Fibroblast of lung (primary cell): Measurements from ENCODE around the gene DLG2. TPM values are rescaled to one million over a fixed set of nuclear protein-coding genes. Genes with fewer than 3 reads are reported as not detected.

Source experiments
- DNase-seq, 2 donors: peaks; one replicate each; pipeline versions ENCODE4 v3.0.0 to v3.0.0-alpha.2; 2010; ENCODE audit warnings: low read depth in 2 of 2
- H2AFZ ChIP-seq: 2 replicates; pipeline ENCODE4 v1.5.1; 2012; ENCODE audit warnings: low read length, control low read depth, inconsistent platforms
- H3K27ac ChIP-seq: 2 replicates; pipeline ENCODE4 v1.5.1; 2011; ENCODE audit warnings: low read length, control low read depth; ENCODE audit not compliant: insufficient read depth
- H3K27me3 ChIP-seq: 2 replicates; pipeline ENCODE4 v1.5.1; 2011; ENCODE audit warnings: mild to moderate bottlenecking, low read length; ENCODE audit not compliant: control insufficient read depth, insufficient read depth
- H3K36me3 ChIP-seq: 2 replicates; pipeline ENCODE4 v1.5.1; 2011; ENCODE audit warnings: low read length; ENCODE audit not compliant: control insufficient read depth, insufficient read depth
- H3K4me1 ChIP-seq: 2 replicates; pipeline ENCODE4 v1.5.1; 2011; ENCODE audit warnings: low read length; ENCODE audit not compliant: control insufficient read depth, insufficient read depth; ENCODE audit errors: extremely low read depth
- H3K4me2 ChIP-seq: 2 replicates; pipeline ENCODE4 v1.5.1; 2011; ENCODE audit warnings: low read length, control low read depth; ENCODE audit not compliant: insufficient read depth; ENCODE audit errors: extremely low read depth
- H3K4me3 ChIP-seq, 4 experiments: fragments of 200-600 bp in 1 of 4; sonication (generic) in 1 of 4; replicated peaks in 1 of 4; 2 replicates each; pipeline ENCODE4 v1.5.1; 2011 to 2016; ENCODE audit warnings: low read length in 4 of 4, low read depth in 3 of 4, mild to moderate bottlenecking in 3 of 4, control low read depth in 2 of 4, inconsistent platforms in 1 of 4, mixed read lengths in 1 of 4; ENCODE audit not compliant: insufficient read depth in 1 of 4; ENCODE audit errors: control extremely low read depth in 1 of 4
- H3K79me2 ChIP-seq: 2 replicates; pipeline ENCODE4 v1.5.1; 2012; ENCODE audit warnings: mild to moderate bottlenecking, low read length, inconsistent platforms; ENCODE audit not compliant: control insufficient read depth, insufficient read depth
- H3K9ac ChIP-seq: 2 replicates; pipeline ENCODE4 v1.5.1; 2011; ENCODE audit warnings: mild to moderate bottlenecking, low read length, control low read depth; ENCODE audit not compliant: insufficient read depth
- H3K9me3 ChIP-seq: 2 replicates; pipeline ENCODE4 v1.5.1; 2012; ENCODE audit warnings: low read depth, low read length; ENCODE audit not compliant: control insufficient read depth, insufficient read depth
- H4K20me1 ChIP-seq: 2 replicates; pipeline ENCODE4 v1.5.1; 2011; ENCODE audit warnings: low read length; ENCODE audit not compliant: control insufficient read depth, insufficient read depth; ENCODE audit errors: extremely low read depth
- EZH2 ChIP-seq: IDR thresholded peaks from 2 replicates; pipeline ENCODE4 v1.5.1; 2012; ENCODE audit warnings: low read length, control low read depth, mild to moderate bottlenecking; ENCODE audit errors: missing control alignments
- polyA plus RNA-seq, 2 donors: library from polyadenylated mRNA; depleted of rRNA in 1 of 2; stranded (reverse) in 1 of 2; unstranded in 1 of 2; fragments of >200 nt; gene quantifications; 2 replicates each; pipeline ENCODE4 v1.2.1, GENCODE V29; 2011 to 2012; ENCODE audit warnings: missing spikeins in 1 of 2
- total RNA-seq: library from RNA; depleted of rRNA; stranded (reverse); fragments of >200 nt; gene quantifications from 2 replicates; pipeline ENCODE4 v1.2.1, GENCODE V29; 2014
- TF ChIP-seq, protein P1 (sequence below), 2 donors: IDR thresholded peaks in 1 of 2; conservative IDR thresholded peaks in 1 of 2; 1 replicate in 1 of 2; 2 replicates in 1 of 2; pipeline ENCODE4 v1.5.1; 2011 to 2012; ENCODE audit warnings: low read length in 2 of 2, control low read depth in 1 of 2, inconsistent platforms in 1 of 2, low read depth in 1 of 2, mild to moderate bottlenecking in 1 of 2

The DLG2 gene
- total and polyA plus RNA-seq, 2 donors (not counting 1 experiment from before 2014, with no cell fraction given) = 0.77 to 2.3 TPM

GRCh38 chr11:84145616-84146185, 1481.4 kb downstream of the DLG2 start:
- H3K79me2 ChIP-seq = no peaks in the 10 kb centered on the region
- H3K9ac ChIP-seq = no peak overlapping the region
- H4K20me1 ChIP-seq = no peaks in the 10 kb centered on the region
- TF ChIP-seq, protein P1, sequence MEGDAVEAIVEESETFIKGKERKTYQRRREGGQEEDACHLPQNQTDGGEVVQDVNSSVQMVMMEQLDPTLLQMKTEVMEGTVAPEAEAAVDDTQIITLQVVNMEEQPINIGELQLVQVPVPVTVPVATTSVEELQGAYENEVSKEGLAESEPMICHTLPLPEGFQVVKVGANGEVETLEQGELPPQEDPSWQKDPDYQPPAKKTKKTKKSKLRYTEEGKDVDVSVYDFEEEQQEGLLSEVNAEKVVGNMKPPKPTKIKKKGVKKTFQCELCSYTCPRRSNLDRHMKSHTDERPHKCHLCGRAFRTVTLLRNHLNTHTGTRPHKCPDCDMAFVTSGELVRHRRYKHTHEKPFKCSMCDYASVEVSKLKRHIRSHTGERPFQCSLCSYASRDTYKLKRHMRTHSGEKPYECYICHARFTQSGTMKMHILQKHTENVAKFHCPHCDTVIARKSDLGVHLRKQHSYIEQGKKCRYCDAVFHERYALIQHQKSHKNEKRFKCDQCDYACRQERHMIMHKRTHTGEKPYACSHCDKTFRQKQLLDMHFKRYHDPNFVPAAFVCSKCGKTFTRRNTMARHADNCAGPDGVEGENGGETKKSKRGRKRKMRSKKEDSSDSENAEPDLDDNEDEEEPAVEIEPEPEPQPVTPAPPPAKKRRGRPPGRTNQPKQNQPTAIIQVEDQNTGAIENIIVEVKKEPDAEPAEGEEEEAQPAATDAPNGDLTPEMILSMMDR (conservative IDR thresholded peaks at IDR 0.05 in 1 of 2, IDR thresholded peaks at IDR 0.05 in 1 of 2; ENCODE audit: low read depth in 1 of 2, low read length in 2 of 2) = no peak
- no peaks in the 10 kb centered on the region for H3K36me3 ChIP-seq
- H2AFZ ChIP-seq = no peak overlapping the region
- H3K4me1 ChIP-seq = no peaks in the 10 kb centered on the region
- no peak overlapping the region for H3K4me2 ChIP-seq
- DNase-seq = no peak
- no peak overlapping the region for H3K4me3 ChIP-seq
- no peaks in the 10 kb centered on the region for H3K9me3 ChIP-seq
- no peaks in the 10 kb centered on the region for H3K27me3 ChIP-seq
- no peak overlapping the region for H3K27ac ChIP-seq

DNA sequence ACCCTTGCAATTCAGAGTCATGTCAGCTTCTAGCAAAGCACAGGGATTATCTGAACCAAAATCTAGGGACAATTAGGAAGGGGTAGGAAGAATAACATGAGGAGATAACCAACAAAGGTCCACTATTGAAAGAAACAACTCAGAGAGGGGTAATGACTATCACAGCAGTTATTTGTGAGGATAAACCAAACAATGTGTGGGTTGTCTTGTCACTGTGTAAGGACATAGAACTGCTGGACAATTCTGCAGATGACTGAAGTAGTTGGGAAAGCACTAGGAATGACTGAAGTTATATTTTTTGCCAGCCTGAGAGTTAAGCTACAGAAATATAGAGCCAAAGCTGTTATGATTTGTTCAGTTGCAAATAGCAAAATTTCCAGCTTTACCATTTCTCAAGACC, 1482.6 kb downstream of the DLG2 start:
- Histone ChIP-seq H3K36me3 (no peaks in the 10 kb centered on the region), H3K79me2 (no peaks in the 10 kb centered on the region)

DNA sequence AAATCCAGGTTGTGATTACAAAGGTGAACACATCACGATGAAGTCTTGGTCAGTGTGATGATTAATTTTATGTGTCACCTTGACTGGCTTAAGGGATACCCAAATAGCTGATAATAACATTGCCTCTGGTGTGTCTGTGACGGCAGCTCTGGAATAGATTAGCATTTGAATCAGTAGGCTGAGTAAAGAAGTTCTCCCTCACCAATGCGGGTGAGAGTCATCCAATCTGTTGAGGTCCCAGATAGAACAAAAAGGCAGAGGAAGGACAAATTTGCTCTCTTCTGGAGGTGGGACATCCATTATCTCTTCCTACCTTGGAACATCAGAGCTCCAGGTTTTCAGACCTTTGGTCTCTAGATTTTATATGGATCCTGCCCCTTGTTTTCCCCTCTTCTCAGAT, 1484.7 kb downstream of the DLG2 start:
- no peak overlapping the region for H3K4me3 ChIP-seq

More for the DNA sequence above, 1482.6 kb downstream of the DLG2 start:
- H3K4me1 ChIP-seq = no peaks in the 10 kb centered on the region
- no peak overlapping the region for H3K4me3 ChIP-seq
- no peak for DNase-seq
- H4K20me1 ChIP-seq = no peaks in the 10 kb centered on the region
- no peak overlapping the region for H2AFZ ChIP-seq
- H3K9ac ChIP-seq = no peak overlapping the region
- H3K9me3 ChIP-seq = no peaks in the 10 kb centered on the region
- TF ChIP-seq EZH2 = no peak
- TF ChIP-seq, protein P1 (conservative IDR thresholded peaks at IDR 0.05 in 1 of 2, IDR thresholded peaks at IDR 0.05 in 1 of 2; ENCODE audit: low read depth in 1 of 2, low read length in 2 of 2) = no peak
- H3K27me3 ChIP-seq = no peaks in the 10 kb centered on the region
- no peak overlapping the region for H3K4me2 ChIP-seq
- no peak overlapping the region for H3K27ac ChIP-seq

More for the DNA sequence above, 1484.7 kb downstream of the DLG2 start:
- H3K4me2 ChIP-seq = no peak overlapping the region
- no peak overlapping the region for H2AFZ ChIP-seq
- H4K20me1 ChIP-seq = no peaks in the 10 kb centered on the region
- TF ChIP-seq EZH2 = no peak
- TF ChIP-seq, protein P1 (conservative IDR thresholded peaks at IDR 0.05 in 1 of 2, IDR thresholded peaks at IDR 0.05 in 1 of 2; ENCODE audit: low read depth in 1 of 2, low read length in 2 of 2) = no peak
- H3K36me3 ChIP-seq = no peaks in the 10 kb centered on the region
- H3K79me2 ChIP-seq = no peaks in the 10 kb centered on the region
- no peak for DNase-seq
- no peak overlapping the region for H3K27ac ChIP-seq
- no peaks in the 10 kb centered on the region for H3K9me3 ChIP-seq
- H3K27me3 ChIP-seq = no peaks in the 10 kb centered on the region
- no peak overlapping the region for H3K9ac ChIP-seq
- no peaks in the 10 kb centered on the region for H3K4me1 ChIP-seq
